Measurements from ENCODE around the gene HOXD10.

Gene HOXD10

DNA sequence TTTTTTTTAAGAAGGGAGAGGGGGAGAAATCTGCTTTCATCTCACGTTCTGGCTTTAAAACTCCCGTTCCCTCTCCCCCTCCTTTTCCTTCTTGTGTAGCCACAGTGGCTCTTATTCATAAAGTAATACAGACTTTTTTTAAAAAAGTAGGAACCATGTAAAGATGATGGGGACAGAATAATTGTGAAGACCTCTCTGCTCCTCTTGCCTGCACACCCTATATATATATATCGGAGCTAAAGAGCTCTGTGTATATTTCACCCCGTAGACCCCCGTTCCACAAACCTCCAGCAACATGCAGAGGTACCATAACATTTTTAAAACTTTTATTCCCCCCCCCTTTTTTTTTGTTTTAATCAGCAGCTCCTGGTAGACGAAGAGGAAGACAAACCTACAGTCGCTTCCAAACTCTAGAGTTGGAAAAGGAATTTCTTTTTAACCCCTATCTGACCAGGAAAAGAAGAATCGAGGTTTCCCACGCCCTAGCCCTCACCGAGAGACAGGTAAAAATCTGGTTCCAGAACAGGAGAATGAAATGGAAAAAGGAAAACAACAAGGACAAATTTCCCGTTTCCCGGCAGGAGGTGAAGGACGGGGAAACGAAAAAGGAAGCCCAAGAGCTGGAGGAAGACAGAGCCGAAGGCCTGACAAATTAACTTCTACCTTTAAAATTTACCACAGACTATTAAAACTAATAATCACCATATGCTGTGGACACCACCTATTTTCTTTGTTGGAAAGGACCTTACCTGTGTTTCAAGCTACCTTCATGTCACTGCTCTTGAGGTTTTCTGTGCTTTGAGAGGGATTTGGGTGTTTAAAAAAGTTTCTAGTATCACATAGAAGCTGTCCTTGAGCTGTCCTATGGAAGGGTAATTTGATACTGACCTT, 14.6 kb downstream of the HOXD10 start:
- no peaks in the 10 kb centered on the region for H3K9me3 Mint-ChIP-seq
- no peaks in the 10 kb centered on the region for H3K36me3 Mint-ChIP-seq (ENCODE audit: low read depth)
- peaks cover 34% of the 10 kb centered on the region for H3K4me1 Mint-ChIP-seq (ENCODE audit: low read depth)
- H3K27ac Mint-ChIP-seq = no peak overlapping the region
- peak overlapping the region; percentile 55 for H3K4me3 Mint-ChIP-seq
- intact Hi-C loops (cut with micrococcal nuclease) = loop anchor here (10.0 kb wide), 1 partner anchor 684 kb away; no protein-coding TSS in a partner anchor
- H3K27me3 Mint-ChIP-seq = peaks cover 86% of the 10 kb centered on the region

- Mint-ChIP-seq H3K36me3 (ENCODE audit: low read depth) (no peaks in the 10 kb centered on the region), H3K27me3 (peaks cover 86% of the 10 kb centered on the region), H3K4me1 (ENCODE audit: low read depth) (peaks cover 35% of the 10 kb centered on the region), H3K4me3 (no peak overlapping the region), H3K9me3 (no peaks in the 10 kb centered on the region), H3K27ac (no peak overlapping the region)
- intact Hi-C loops (cut with micrococcal nuclease) = loop anchor here (10.0 kb wide), 1 partner anchor 683 kb away; no protein-coding TSS in a partner anchor
Measured at GRCh38 chr2:176131848-176132158, 15.2 kb downstream of the HOXD10 start.

DNA sequence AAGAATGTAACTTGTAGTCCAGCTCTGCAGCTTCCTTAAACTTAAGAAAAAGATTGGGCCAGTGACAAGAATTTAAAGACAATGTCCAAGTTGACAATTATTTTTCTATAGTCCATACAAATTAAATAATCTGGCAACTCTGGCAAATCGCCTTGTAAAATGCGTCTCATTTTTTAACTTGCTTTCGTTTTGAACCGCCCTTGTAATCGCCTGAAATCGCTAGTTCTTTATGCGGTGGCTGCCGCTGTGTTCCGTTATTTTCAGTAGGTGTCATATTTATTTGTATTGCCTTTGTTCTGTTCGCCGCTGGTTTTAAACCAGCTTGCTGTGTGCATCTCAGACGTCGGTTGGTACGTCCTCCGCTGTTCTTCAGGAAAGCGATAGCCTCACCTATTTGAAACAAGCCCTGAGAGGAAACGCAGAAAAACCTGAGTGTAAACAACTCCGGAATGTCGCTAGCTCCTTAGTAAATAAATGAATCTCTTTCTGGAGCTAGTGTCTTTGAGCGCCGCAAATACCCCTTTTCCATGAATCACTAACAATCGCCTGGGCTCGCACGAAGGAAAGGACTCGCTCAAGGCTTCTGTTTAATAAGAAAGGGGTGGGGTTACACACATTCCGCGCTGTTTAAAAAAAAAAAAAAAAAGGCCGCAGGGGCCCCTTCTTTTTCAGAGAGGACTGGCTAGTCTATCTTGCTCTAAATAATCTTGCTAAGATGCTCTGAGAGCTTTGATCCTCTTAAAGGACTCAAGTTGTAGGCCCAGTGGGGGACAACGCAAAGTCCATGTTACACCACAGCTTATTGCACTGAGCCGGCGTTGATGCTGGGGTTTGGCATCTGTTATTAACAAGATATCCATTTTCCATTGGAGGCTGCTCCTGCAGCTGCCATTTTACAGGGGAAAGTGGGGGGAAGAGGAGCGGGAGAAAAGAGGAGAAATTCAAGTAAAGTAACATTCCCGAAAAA, 15.9 kb downstream of the HOXD10 start:
- H3K27ac Mint-ChIP-seq = no peak overlapping the region
- no peaks in the 10 kb centered on the region for H3K36me3 Mint-ChIP-seq (ENCODE audit: low read depth)
- H3K9me3 Mint-ChIP-seq = no peaks in the 10 kb centered on the region
- peaks cover 89% of the 10 kb centered on the region for H3K27me3 Mint-ChIP-seq
- peak overlapping the region; percentile 54 for H3K4me3 Mint-ChIP-seq
- peaks cover 35% of the 10 kb centered on the region for H3K4me1 Mint-ChIP-seq (ENCODE audit: low read depth)
- intact Hi-C loops (cut with micrococcal nuclease) = loop anchor here (10.0 kb wide), 1 partner anchor 682 kb away; no protein-coding TSS in a partner anchor

DNA sequence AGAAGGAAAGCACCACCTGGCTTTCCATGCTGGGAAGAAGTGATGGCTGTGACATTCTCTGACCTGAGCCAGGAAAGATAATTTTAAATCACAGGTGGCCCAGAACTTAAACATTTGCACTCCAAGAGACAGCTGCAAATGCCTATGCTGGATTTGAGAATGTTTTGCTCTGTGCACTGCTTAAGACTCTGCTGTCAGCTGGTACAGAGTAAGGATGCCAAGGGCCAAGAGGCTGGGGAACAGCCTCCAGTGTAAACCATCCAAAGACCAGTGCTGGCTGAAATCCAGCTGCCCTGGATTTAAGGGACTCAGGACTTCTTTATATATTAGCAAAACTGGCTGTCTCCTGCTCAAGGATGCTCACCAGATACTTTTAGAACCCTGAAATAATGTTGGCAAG, 16.8 kb downstream of the HOXD10 start:
- no peaks in the 10 kb centered on the region for H3K36me3 Mint-ChIP-seq (ENCODE audit: low read depth)
- H3K4me3 Mint-ChIP-seq = no peak overlapping the region
- H3K27me3 Mint-ChIP-seq = peaks cover 89% of the 10 kb centered on the region
- no peaks in the 10 kb centered on the region for H3K9me3 Mint-ChIP-seq
- H3K4me1 Mint-ChIP-seq (ENCODE audit: low read depth) = peaks cover 29% of the 10 kb centered on the region
- intact Hi-C loops (cut with micrococcal nuclease) = loop anchor here (10.0 kb wide), 1 partner anchor 681 kb away; no protein-coding TSS in a partner anchor
- H3K27ac Mint-ChIP-seq = no peak overlapping the region

GRCh38 chr2:176134035-176134434, 17.5 kb downstream of the HOXD10 start:
- Mint-ChIP-seq H3K4me1 (ENCODE audit: low read depth) (peaks cover 30% of the 10 kb centered on the region), H3K27me3 (peaks cover 89% of the 10 kb centered on the region), H3K27ac (no peak overlapping the region), H3K4me3 (no peak overlapping the region), H3K36me3 (ENCODE audit: low read depth) (no peaks in the 10 kb centered on the region), H3K9me3 (no peaks in the 10 kb centered on the region)
- intact Hi-C loops (cut with micrococcal nuclease) = loop anchor here (10.0 kb wide), 1 partner anchor 681 kb away; no protein-coding TSS in a partner anchor

- no peaks in the 10 kb centered on the region for H3K9me3 Mint-ChIP-seq
- no peak overlapping the region for H3K4me3 Mint-ChIP-seq
- H3K27ac Mint-ChIP-seq = no peak overlapping the region
- H3K36me3 Mint-ChIP-seq (ENCODE audit: low read depth) = no peaks in the 10 kb centered on the region
- peaks cover 90% of the 10 kb centered on the region for H3K27me3 Mint-ChIP-seq
- H3K4me1 Mint-ChIP-seq (ENCODE audit: low read depth) = peaks cover 30% of the 10 kb centered on the region
- intact Hi-C loops (cut with micrococcal nuclease) = loop anchor here (10.0 kb wide), 1 partner anchor 680 kb away; no protein-coding TSS in a partner anchor
Measured at GRCh38 chr2:176135035-176135440, 18.5 kb downstream of the HOXD10 start.

- Mint-ChIP-seq H3K9me3 (no peaks in the 10 kb centered on the region), H3K27me3 (peaks cover 94% of the 10 kb centered on the region), H3K4me1 (ENCODE audit: low read depth) (peaks cover 21% of the 10 kb centered on the region), H3K4me3 (peak overlapping the region; percentile 45), H3K36me3 (ENCODE audit: low read depth) (no peaks in the 10 kb centered on the region), H3K27ac (no peak overlapping the region)
- intact Hi-C loops (cut with micrococcal nuclease) = loop anchor here (10.0 kb wide), 1 partner anchor 678 kb away; no protein-coding TSS in a partner anchor
Measured at GRCh38 chr2:176136374-176137251, 20.0 kb downstream of the HOXD10 start.

- Mint-ChIP-seq H3K9me3 (no peaks in the 10 kb centered on the region), H3K4me1 (ENCODE audit: low read depth) (peaks cover 21% of the 10 kb centered on the region)
- intact Hi-C loops (cut with micrococcal nuclease) = loop anchor here (10.0 kb wide), 1 partner anchor 678 kb away; no protein-coding TSS in a partner anchor
Measured at GRCh38 chr2:176137252-176137580, 20.6 kb downstream of the HOXD10 start.

DNA sequence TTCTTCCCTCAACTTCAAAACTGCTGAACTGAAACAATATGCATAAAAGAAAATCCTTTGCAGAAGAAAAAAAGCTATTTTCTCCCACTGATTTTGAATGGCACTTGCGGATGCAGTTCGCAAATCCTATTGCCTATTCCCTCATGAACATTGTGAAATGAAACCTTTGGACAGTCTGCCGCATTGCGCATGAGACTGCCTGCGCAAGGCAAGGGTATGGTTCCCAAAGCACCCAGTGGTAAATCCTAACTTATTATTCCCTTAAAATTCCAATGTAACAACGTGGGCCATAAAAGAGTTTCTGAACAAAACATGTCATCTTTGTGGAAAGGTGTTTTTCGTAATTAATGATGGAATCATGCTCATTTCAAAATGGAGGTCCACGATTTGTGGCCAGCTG, 21.3 kb downstream of the HOXD10 start:
- no peak overlapping the region for H3K4me3 Mint-ChIP-seq
- H3K36me3 Mint-ChIP-seq (ENCODE audit: low read depth) = no peaks in the 10 kb centered on the region
- peaks cover 97% of the 10 kb centered on the region for H3K27me3 Mint-ChIP-seq
- no peaks in the 10 kb centered on the region for H3K9me3 Mint-ChIP-seq
- no peak overlapping the region for H3K27ac Mint-ChIP-seq
- intact Hi-C loops (cut with micrococcal nuclease) = loop anchor here (10.0 kb wide), 1 partner anchor 677 kb away; no protein-coding TSS in a partner anchor
- peaks cover 21% of the 10 kb centered on the region for H3K4me1 Mint-ChIP-seq (ENCODE audit: low read depth)

More at GRCh38 chr2:176137252-176137580, 20.6 kb downstream of the HOXD10 start:
- no peak overlapping the region for H3K27ac Mint-ChIP-seq
- no peaks in the 10 kb centered on the region for H3K36me3 Mint-ChIP-seq (ENCODE audit: low read depth)
- H3K4me3 Mint-ChIP-seq = no peak overlapping the region
- H3K27me3 Mint-ChIP-seq = peaks cover 97% of the 10 kb centered on the region

DNA sequence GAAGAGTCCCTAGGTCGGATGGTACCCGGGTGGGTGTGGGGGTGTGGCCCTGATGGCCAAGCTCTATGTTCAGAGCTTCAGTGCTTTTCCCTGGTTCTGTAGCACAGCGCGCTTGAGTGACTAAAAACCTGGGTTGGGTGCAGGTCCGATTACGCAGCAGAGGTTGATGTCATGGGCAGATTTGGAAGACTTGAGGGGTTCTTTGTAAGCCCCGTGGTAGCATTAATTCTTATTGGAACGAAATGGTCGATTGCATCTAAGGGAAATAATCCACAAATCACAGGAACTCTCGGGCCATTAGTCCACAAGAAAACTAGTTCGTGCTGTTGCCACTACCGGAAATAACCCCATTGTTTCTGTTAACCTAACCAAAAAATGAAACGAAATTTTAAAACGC, 21.9 kb downstream of the HOXD10 start:
- Mint-ChIP-seq H3K27ac (no peak overlapping the region), H3K4me3 (no peak overlapping the region), H3K4me1 (ENCODE audit: low read depth) (peaks cover 21% of the 10 kb centered on the region), H3K36me3 (ENCODE audit: low read depth) (no peaks in the 10 kb centered on the region), H3K9me3 (no peaks in the 10 kb centered on the region), H3K27me3 (peaks cover 97% of the 10 kb centered on the region)
- intact Hi-C loops (cut with micrococcal nuclease) = loop anchor here (10.0 kb wide), 1 partner anchor 676 kb away; no protein-coding TSS in a partner anchor

DNA sequence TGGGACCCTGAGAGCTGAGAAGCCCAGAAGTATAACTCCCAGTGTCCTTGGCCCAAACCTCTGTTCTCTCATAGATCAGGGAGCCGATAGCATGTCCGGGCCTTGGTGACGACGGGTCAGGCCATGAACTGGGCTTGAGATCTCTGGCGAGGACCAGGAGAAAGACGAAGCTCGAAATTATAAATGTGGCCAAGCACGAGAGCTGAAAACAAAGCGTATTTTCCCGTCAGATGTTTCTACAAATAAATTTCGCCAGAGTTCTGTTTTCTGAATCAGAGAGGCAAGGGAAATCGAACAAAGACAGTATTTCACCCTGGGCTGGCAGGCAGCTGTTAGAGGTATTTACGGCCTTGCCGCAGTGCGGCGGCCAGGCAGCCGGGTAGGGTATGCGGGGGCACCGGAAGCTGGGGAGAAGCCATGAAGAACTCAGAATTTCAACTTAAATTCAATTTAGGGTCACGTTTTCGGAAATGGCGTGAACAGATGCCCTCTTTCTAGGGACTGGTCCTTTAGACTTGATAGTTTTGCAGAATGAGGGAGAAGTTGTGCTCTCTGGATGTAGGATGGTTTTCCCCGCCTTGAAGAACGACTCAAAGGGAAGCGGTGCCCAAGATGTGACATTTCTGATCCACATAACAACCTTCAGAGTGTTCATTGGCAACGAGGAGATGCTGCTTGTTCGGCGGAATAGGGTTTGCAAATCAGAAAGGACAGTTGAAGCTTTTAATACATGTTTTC, 22.5 kb downstream of the HOXD10 start:
- intact Hi-C loops (cut with micrococcal nuclease) = loop anchor here (10.0 kb wide), 1 partner anchor 676 kb away; no protein-coding TSS in a partner anchor
- Mint-ChIP-seq H3K4me1 (ENCODE audit: low read depth) (peaks cover 21% of the 10 kb centered on the region), H3K4me3 (no peak overlapping the region), H3K27me3 (peaks cover 97% of the 10 kb centered on the region), H3K36me3 (ENCODE audit: low read depth) (no peaks in the 10 kb centered on the region), H3K9me3 (no peaks in the 10 kb centered on the region), H3K27ac (no peak overlapping the region)

- Mint-ChIP-seq H3K4me3 (no peak overlapping the region), H3K4me1 (ENCODE audit: low read depth) (peaks cover 21% of the 10 kb centered on the region), H3K9me3 (no peaks in the 10 kb centered on the region), H3K27ac (no peak overlapping the region), H3K27me3 (peaks cover 97% of the 10 kb centered on the region), H3K36me3 (ENCODE audit: low read depth) (no peaks in the 10 kb centered on the region)
- intact Hi-C loops (cut with micrococcal nuclease) = loop anchor here (1.0 to 10.0 kb wide), 4 partner anchors 315 to 675 kb away; no protein-coding TSS in a partner anchor
Measured at GRCh38 chr2:176139661-176140512, 23.3 kb downstream of the HOXD10 start.
